HG03066 (cell line): ENCODE data around the gene OCA2.
A peak's percentile ranks its signal among the peaks of the same experiment; 100 is the strongest.

Experiments used
- ATAC-seq: cut with Tn5 transposase; IDR thresholded peaks from one replicate; pipeline ENCODE4 v1.9.1; 2021; ENCODE audit warnings: low read depth; ENCODE audit not compliant: unreplicated experiment

OCA2 gene

GRCh38 chr15:28105793-28106192 lies 6.7 kb upstream of the OCA2 start:
- no peak for ATAC-seq

- ATAC-seq: no peak
Measured at GRCh38 chr15:28105224-28105791, 6.2 kb upstream of the OCA2 start.

- ATAC-seq: no peak
Measured at GRCh38 chr15:28104326-28104725, 5.2 kb upstream of the OCA2 start.

- ATAC-seq: no peak
Measured at GRCh38 chr15:28103831-28104230, 4.7 kb upstream of the OCA2 start.

- no peak for ATAC-seq
Measured at GRCh38 chr15:28101983-28102441, 2.9 kb upstream of the OCA2 start.

- no peak for ATAC-seq
Measured at GRCh38 chr15:28101201-28101600, 2.1 kb upstream of the OCA2 start.

- ATAC-seq: no peak
Measured at GRCh38 chr15:28100516-28101195, 1.5 kb upstream of the OCA2 start.

GRCh38 chr15:28099555-28100140 lies 533 bp upstream of the OCA2 start:
- ATAC-seq: no peak

GRCh38 chr15:28098360-28098765 lies 752 bp downstream of the OCA2 start:
- ATAC-seq: no peak

GRCh38 chr15:28097656-28098359 lies 1.3 kb downstream of the OCA2 start:
- no peak for ATAC-seq

GRCh38 chr15:28096670-28097431 lies 2.3 kb downstream of the OCA2 start:
- ATAC-seq: no peak

- ATAC-seq: peak; percentile 20
Measured at GRCh38 chr15:28096411-28096669, 2.8 kb downstream of the OCA2 start.

GRCh38 chr15:28094732-28095521 lies 4.2 kb downstream of the OCA2 start:
- ATAC-seq: no peak

- ATAC-seq: no peak
Measured at GRCh38 chr15:28093752-28094535, 5.2 kb downstream of the OCA2 start.

- ATAC-seq: no peak
Measured at GRCh38 chr15:28091313-28091712, 7.8 kb downstream of the OCA2 start.

GRCh38 chr15:28086175-28086703 lies 12.9 kb downstream of the OCA2 start:
- ATAC-seq: peak; percentile 84

GRCh38 chr15:28085489-28086174 lies 13.5 kb downstream of the OCA2 start:
- no peak for ATAC-seq

- ATAC-seq: no peak
Measured at GRCh38 chr15:28084547-28084946, 14.6 kb downstream of the OCA2 start.
